Measurements from ENCODE around the gene CUL1.

CUL1 gene

GRCh38 chr7:148721390-148721789 lies 22.7 kb downstream of the CUL1 start:
- no peak for DNase-seq

- DNase-seq: no peak
Observed at GRCh38 chr7:148722340-148723165, 23.9 kb downstream of the CUL1 start.

- DNase-seq: no peak
Observed at GRCh38 chr7:148723166-148723559, 24.5 kb downstream of the CUL1 start.

GRCh38 chr7:148723846-148724245 lies 25.1 kb downstream of the CUL1 start:
- DNase-seq: no peak

- DNase-seq: no peak
Observed at GRCh38 chr7:148726385-148726784, 27.7 kb downstream of the CUL1 start.

GRCh38 chr7:148727501-148728278 lies 29.0 kb downstream of the CUL1 start:
- DNase-seq: no peak

GRCh38 chr7:148729984-148730733 lies 31.5 kb downstream of the CUL1 start:
- no peak for DNase-seq

GRCh38 chr7:148732862-148733261 lies 34.2 kb downstream of the CUL1 start:
- no peak for DNase-seq

GRCh38 chr7:148733496-148733895 lies 34.8 kb downstream of the CUL1 start:
- no peak for DNase-seq

- no peak for DNase-seq
Observed at GRCh38 chr7:148735141-148735540, 36.4 kb downstream of the CUL1 start.

GRCh38 chr7:148735967-148736366 lies 37.3 kb downstream of the CUL1 start:
- no peak for DNase-seq

GRCh38 chr7:148738737-148739535 lies 40.2 kb downstream of the CUL1 start:
- no peak for DNase-seq

GRCh38 chr7:148746135-148746534 lies 47.4 kb downstream of the CUL1 start:
- no peak for DNase-seq

- no peak for DNase-seq
Observed at GRCh38 chr7:148747274-148747673, 48.6 kb downstream of the CUL1 start.

- DNase-seq: no peak
Observed at GRCh38 chr7:148750442-148751355, 52.0 kb downstream of the CUL1 start.

- no peak for DNase-seq
Observed at GRCh38 chr7:148753224-148753623, 54.5 kb downstream of the CUL1 start.

GRCh38 chr7:148754912-148755311 lies 56.2 kb downstream of the CUL1 start:
- no peak for DNase-seq

GRCh38 chr7:148761499-148762278 lies 63.0 kb downstream of the CUL1 start:
- DNase-seq: no peak

- DNase-seq: no peak
Observed at GRCh38 chr7:148763622-148764021, 64.9 kb downstream of the CUL1 start.

GRCh38 chr7:148770004-148770403 lies 71.3 kb downstream of the CUL1 start:
- DNase-seq: no peak

Data from stimulated activated CD4-positive, alpha-beta T cell treated with anti-CD3 and anti-CD28 coated beads, Interleukin-2, amount 100 ng/mL, for 24 hours (primary cell).